Measurements from ENCODE around the gene LALBA. TPM values are rescaled to one million over a fixed set of nuclear protein-coding genes. Genes with fewer than 3 reads are reported as not detected.

The LALBA gene
- total RNA-seq, 1 experiment from 2014 or later = not detected

DNA sequence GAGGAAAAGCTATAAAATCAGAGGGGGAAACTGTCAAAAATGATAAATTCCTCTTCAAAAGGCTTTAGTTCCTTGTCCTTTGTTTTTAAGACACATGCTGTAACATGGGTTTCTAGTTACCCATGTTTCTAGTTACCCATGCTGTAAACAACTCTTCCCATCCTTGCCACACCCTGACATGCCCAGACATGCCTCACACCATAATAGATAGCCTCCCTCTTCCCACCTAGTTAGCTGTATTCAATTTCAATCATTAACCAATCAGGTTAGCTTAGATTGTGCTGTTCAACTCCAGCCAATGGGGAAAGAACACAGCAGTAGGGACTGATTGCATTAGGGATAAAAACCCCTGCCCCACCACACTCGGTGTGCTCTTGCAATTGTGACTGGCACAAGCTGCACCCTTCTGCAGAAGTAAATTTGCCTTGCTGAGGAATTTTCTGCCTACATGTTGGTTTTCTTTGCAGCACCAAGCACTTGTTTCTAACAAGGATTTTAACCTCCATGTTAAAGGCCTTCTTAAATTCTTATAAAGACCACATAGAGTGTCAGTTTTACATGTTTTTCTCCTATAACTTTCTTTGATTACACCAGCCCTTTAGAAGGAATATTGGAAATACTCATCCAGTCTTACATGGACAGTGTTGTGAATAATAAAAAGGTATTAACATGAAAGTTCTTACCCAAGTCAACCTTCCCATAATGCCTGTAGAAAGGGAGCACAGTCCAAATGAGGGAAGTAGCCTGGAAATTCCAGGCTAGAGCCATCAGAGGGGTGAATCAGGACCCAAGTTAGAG lies 32.5 kb upstream of the LALBA start:
- Histone ChIP-seq H3K23me2 (ENCODE audit: insufficient read length, low read depth, low read length, poor library complexity, severe bottlenecking) (no peaks in the 10 kb centered on the region), H3T11ph (ENCODE audit: low read length) (no peak overlapping the region), H3K4ac (ENCODE audit: low read depth, low read length) (no peak overlapping the region), H2AFZ (ENCODE audit: low read length) (no peak overlapping the region), H2BK15ac (ENCODE audit: low read depth, low read length) (no peak overlapping the region), H3K23ac (ENCODE audit: insufficient read length, low read depth, low read length) (no peak overlapping the region), H3K9ac (ENCODE audit: extremely low read depth, insufficient read length, low read length) (no peak overlapping the region), H3K9me3 (ENCODE audit: control insufficient read depth, low read depth, low read length) (peaks cover 22% of the 10 kb centered on the region), H4K20me1 (ENCODE audit: control insufficient read depth, insufficient read depth, insufficient read length) (no peaks in the 10 kb centered on the region), H2AK5ac (ENCODE audit: insufficient read length, low read length) (no peak overlapping the region), H3K56ac (ENCODE audit: insufficient read length, low read depth, low read length) (no peak overlapping the region), H2BK5ac (ENCODE audit: insufficient read length, low read length) (no peak overlapping the region), H3K18ac (ENCODE audit: insufficient read length, low read depth, low read length) (no peak overlapping the region), H2BK20ac (ENCODE audit: low read depth, low read length, poor library complexity, severe bottlenecking) (no peak overlapping the region), H2BK120ac (ENCODE audit: low read depth, low read length, poor library complexity, severe bottlenecking) (no peak overlapping the region), H4K91ac (ENCODE audit: insufficient read length, low read depth, low read length) (no peak overlapping the region), H3K27me3 (ENCODE audit: insufficient read depth, low read length) (no peaks in the 10 kb centered on the region), H3K27ac (ENCODE audit: insufficient read length, low read depth, low read length) (no peak overlapping the region), H3K4me1 (ENCODE audit: insufficient read depth, low read length) (peaks cover 5% of the 10 kb centered on the region; the same call in 1 of the 2 replicates), H3K79me2 (ENCODE audit: insufficient read depth, low read length) (no peaks in the 10 kb centered on the region), H3K14ac (ENCODE audit: insufficient read depth, low read length) (no peak overlapping the region), H4K5ac (ENCODE audit: insufficient read length, low read depth, low read length) (no peak overlapping the region), H3K79me1 (ENCODE audit: insufficient read depth, low read depth, low read length, poor library complexity, severe bottlenecking) (no peaks in the 10 kb centered on the region), H2BK12ac (ENCODE audit: insufficient read length, low read depth, low read length) (no peak overlapping the region), H3K4me2 (ENCODE audit: insufficient read depth, insufficient read length, low read length) (no peak overlapping the region), H4K8ac (replicated peaks; ENCODE audit: insufficient read length, low read depth, low read length) (no peak overlapping the region)
- Mint-ChIP-seq H3K27ac (no peak overlapping the region; a peak in 1 of 7 replicates), H3K4me3 (no peak overlapping the region), H3K9me3 (peaks cover 39 to 51% of the 10 kb centered on the region in 2 experiments), H3K36me3 (ENCODE audit: insufficient read depth in 1 of 3, low read depth in 3 of 3) (peaks cover 5 to 36% (median 24%) of the 10 kb centered on the region in 3 experiments; a peak in 6 of 7 replicates), H3K27me3 (ENCODE audit: low read depth) (peaks cover 2% of the 10 kb centered on the region), H3K4me1 (peaks cover 18 to 23% of the 10 kb centered on the region in 2 experiments)
- no CpG with 5 or more reads among the region's 1 CpG for WGBS (ENCODE audit: extremely low coverage, insufficient read length, low lambda C conversion rate)
- no peak for TF ChIP-seq CTCF (conservative IDR thresholded peaks at IDR 0.05)
- DNase-seq = peak; percentile 49

All from H9 (cell line).